Esophagus muscularis mucosa (tissue), 4 donors: Measurements from ENCODE around the gene ESRRG. TPM values are rescaled to one million over a fixed set of nuclear protein-coding genes. Genes with fewer than 3 reads are reported as not detected.

Experiments
- DNase-seq: peaks from one replicate; pipeline ENCODE4 v3.0.0-alpha.2; 2017; ENCODE audit errors: extremely low spot score
- H3K27ac ChIP-seq, 4 donors: fragments of 200-600 bp; sonication (generic); replicated peaks in 1 of 4; 1 replicate in 3 of 4; 2 replicates in 1 of 4; pipeline ENCODE4 v1.5.1; 2016 to 2019; ENCODE audit warnings: mild to moderate bottlenecking in 1 of 4
- H3K27me3 ChIP-seq, 4 donors: fragments of 200-600 bp; sonication (generic); one replicate each; pipeline versions ENCODE4 v1.5.1 to v1.6.0; 2016 to 2019
- H3K36me3 ChIP-seq, 4 donors: fragments of 200-600 bp; sonication (generic); one replicate each; pipeline ENCODE4 v1.5.1; 2016 to 2019
- H3K4me1 ChIP-seq, 4 donors: fragments of 200-600 bp; sonication (generic); one replicate each; pipeline ENCODE4 v1.5.1; 2016 to 2019
- H3K4me3 ChIP-seq, 4 donors: fragments of 200-600 bp; sonication (generic); 1 replicate in 2 of 4; 2 replicates in 2 of 4; pipeline ENCODE4 v1.5.1; 2016 to 2019; ENCODE audit warnings: mild to moderate bottlenecking in 4 of 4, moderate library complexity in 1 of 4
- H3K9me3 ChIP-seq, 4 donors: fragments of 200-600 bp; sonication (generic); 1 replicate in 3 of 4; 2 replicates in 1 of 4; pipeline ENCODE4 v1.5.1; 2016 to 2019
- EP300 ChIP-seq: sonication (generic); formaldehyde crosslinking; IDR thresholded peaks from one replicate; pipeline ENCODE4 v1.6.1; 2017; ENCODE audit warnings: antibody characterized with exemption
- POLR2A ChIP-seq: fragments of 450-650 bp; IDR thresholded peaks from one replicate; pipeline ENCODE4 v1.6.1; 2017; ENCODE audit warnings: antibody characterized with exemption, moderate library complexity, mild to moderate bottlenecking, low read depth
- POLR2AphosphoS5 ChIP-seq, 2 donors: sonication (generic); formaldehyde crosslinking; IDR thresholded peaks; one replicate each; pipeline ENCODE4 v1.6.1; 2017; ENCODE audit warnings: antibody characterized with exemption in 2 of 2
- WGBS: methylation state at CpG from one replicate; pipeline ENCODE4 v1.1.5; 2018; 5-methylcytosine and 5-hydroxymethylcytosine counted together
- intact Hi-C: fragments of 100-400 bp; cut with DNase I; formaldehyde crosslinking; loops from one replicate; pipeline ENCODE4 v1.15.1; 2023
- total RNA-seq, 4 donors: library from RNA; depleted of rRNA; stranded (reverse); fragments of >200 nt; gene quantifications; one replicate each; pipeline versions ENCODE4 v1.1.0 to v1.2.1, GENCODE V29; 2016
- TF ChIP-seq, protein P1 (sequence below), 3 experiments: fragments of 200-600 bp in 2 of 3; fragments of 450-650 bp in 1 of 3; sonication (generic) in 2 of 3; IDR thresholded peaks; one replicate each; pipeline ENCODE4 v1.5.1; 2017 to 2019; ENCODE audit warnings: antibody characterized with exemption in 3 of 3, mild to moderate bottlenecking in 2 of 3, moderate library complexity in 1 of 3

Gene ESRRG
- total RNA-seq, 4 donors from 2014 or later, result 3.4 to 7.8 (median 5.7) TPM

DNA sequence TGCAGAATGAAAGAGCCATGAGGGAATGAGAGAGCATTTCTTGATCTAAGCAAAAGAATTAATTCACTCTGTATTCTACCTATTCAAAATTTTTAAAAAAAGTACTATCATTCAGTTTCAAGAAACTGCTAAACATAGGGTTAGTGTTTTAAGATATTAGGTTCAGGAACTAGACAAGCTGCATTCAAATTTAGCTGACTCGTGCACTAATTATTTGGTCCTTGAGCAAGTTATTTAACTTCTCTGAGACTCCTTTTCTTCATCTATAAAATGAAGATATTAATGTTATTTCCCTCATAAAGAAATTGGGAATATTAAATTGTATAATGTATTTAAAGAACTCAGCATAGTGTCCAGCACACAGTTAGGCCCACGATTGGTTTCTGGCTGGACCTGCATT is 225.0 kb downstream of the ESRRG start:
- Histone ChIP-seq H3K9me3 (peaks cover 0 to 10% (median 0%) of the 10 kb centered on the region in 4 donors), H3K4me1 (no peaks in the 10 kb centered on the region), H3K27me3 (no peaks in the 10 kb centered on the region), H3K4me3 (no peak overlapping the region), H3K36me3 (no peaks in the 10 kb centered on the region), H3K27ac (no peak overlapping the region)
- DNase-seq, result no peak
- intact Hi-C loops, result no loop called here
- TF ChIP-seq POLR2AphosphoS5 (IDR thresholded peaks at IDR 0.05), result no peak
- TF ChIP-seq POLR2A, result no peak
- no peak for TF ChIP-seq EP300
- TF ChIP-seq, protein P1, sequence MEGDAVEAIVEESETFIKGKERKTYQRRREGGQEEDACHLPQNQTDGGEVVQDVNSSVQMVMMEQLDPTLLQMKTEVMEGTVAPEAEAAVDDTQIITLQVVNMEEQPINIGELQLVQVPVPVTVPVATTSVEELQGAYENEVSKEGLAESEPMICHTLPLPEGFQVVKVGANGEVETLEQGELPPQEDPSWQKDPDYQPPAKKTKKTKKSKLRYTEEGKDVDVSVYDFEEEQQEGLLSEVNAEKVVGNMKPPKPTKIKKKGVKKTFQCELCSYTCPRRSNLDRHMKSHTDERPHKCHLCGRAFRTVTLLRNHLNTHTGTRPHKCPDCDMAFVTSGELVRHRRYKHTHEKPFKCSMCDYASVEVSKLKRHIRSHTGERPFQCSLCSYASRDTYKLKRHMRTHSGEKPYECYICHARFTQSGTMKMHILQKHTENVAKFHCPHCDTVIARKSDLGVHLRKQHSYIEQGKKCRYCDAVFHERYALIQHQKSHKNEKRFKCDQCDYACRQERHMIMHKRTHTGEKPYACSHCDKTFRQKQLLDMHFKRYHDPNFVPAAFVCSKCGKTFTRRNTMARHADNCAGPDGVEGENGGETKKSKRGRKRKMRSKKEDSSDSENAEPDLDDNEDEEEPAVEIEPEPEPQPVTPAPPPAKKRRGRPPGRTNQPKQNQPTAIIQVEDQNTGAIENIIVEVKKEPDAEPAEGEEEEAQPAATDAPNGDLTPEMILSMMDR (IDR thresholded peaks at IDR 0.05), result no peak
- WGBS, result 90% methylated on average over 2 of the region's 2 CpGs

DNA sequence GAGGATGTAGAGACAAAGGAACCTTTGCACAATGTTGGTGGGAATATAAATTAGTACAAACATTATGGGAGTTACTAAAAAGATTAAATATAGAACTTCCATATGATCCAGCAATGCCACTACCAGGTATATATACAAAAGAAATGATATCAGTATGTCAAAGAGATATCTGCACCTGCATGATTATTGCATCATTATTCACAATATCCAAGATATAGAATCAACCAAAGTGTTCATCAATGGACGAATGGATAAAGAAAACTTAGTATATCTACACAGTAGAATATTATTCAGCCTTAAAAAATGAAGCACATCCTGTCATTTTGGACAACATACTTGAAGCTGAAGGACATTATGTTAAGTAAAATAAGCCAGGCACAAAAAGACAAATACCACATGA is 238.2 kb downstream of the ESRRG start:
- Histone ChIP-seq H3K36me3 (no peaks in the 10 kb centered on the region), H3K4me1 (no peaks in the 10 kb centered on the region), H3K9me3 (no peaks in the 10 kb centered on the region), H3K4me3 (no peak overlapping the region), H3K27ac (no peak overlapping the region), H3K27me3 (no peaks in the 10 kb centered on the region)
- TF ChIP-seq, protein P1 (IDR thresholded peaks at IDR 0.05), result no peak
- TF ChIP-seq EP300 (no peak), POLR2A (no peak), POLR2AphosphoS5 (IDR thresholded peaks at IDR 0.05) (no peak)
- no peak for DNase-seq
- intact Hi-C loops, result no loop called here
- WGBS, result 84% methylated on average over 1 of the region's 1 CpG

GRCh38 chr1:216483672-216484401 is 239.4 kb downstream of the ESRRG start:
- no peaks in the 10 kb centered on the region for H3K9me3 ChIP-seq
- no peak for DNase-seq
- H3K27ac ChIP-seq, result no peak overlapping the region
- no peaks in the 10 kb centered on the region for H3K4me1 ChIP-seq
- H3K27me3 ChIP-seq, result no peaks in the 10 kb centered on the region
- no peaks in the 10 kb centered on the region for H3K36me3 ChIP-seq
- TF ChIP-seq POLR2A (no peak), POLR2AphosphoS5 (IDR thresholded peaks at IDR 0.05) (no peak), EP300 (no peak)
- TF ChIP-seq, protein P1 (IDR thresholded peaks at IDR 0.05), result no peak
- intact Hi-C loops, result no loop called here
- 100% methylated on average over 1 of the region's 1 CpG for WGBS
- H3K4me3 ChIP-seq, result no peak overlapping the region

DNA sequence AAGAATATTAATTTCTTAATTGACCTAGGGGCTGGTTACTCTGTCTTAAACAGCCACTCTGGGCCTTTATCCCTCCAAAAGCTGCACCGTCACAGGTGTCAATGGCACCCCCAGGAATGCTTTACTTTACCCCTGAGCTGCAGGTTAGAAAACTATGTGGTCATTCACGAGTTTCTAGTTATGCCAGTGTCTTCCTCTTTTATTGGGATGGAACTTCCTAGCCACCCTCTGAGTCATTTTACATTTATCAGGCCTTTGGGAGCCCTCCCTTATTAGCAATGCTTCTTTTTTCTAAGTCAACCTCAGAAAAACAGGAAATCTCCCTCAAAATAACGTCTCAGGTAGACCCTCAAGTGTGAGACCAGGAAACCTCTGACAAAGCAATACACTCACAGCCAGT is 240.6 kb downstream of the ESRRG start:
- DNase-seq, result no peak
- WGBS, result 63% methylated on average over 3 of the region's 3 CpGs
- no peak overlapping the region for H3K4me3 ChIP-seq
- TF ChIP-seq POLR2A (no peak), EP300 (no peak), POLR2AphosphoS5 (IDR thresholded peaks at IDR 0.05) (no peak)
- TF ChIP-seq, protein P1 (IDR thresholded peaks at IDR 0.05), result no peak
- H3K9me3 ChIP-seq, result no peaks in the 10 kb centered on the region
- H3K4me1 ChIP-seq, result no peaks in the 10 kb centered on the region
- intact Hi-C loops, result no loop called here
- no peak overlapping the region for H3K27ac ChIP-seq
- no peaks in the 10 kb centered on the region for H3K36me3 ChIP-seq
- no peaks in the 10 kb centered on the region for H3K27me3 ChIP-seq

GRCh38 chr1:216478238-216478637 is 245.0 kb downstream of the ESRRG start:
- H3K27me3 ChIP-seq, result no peaks in the 10 kb centered on the region
- H3K4me3 ChIP-seq, result no peak overlapping the region
- DNase-seq, result no peak
- no peak overlapping the region for H3K27ac ChIP-seq
- H3K4me1 ChIP-seq, result no peaks in the 10 kb centered on the region
- no peaks in the 10 kb centered on the region for H3K9me3 ChIP-seq
- 93% methylated on average over 7 of the region's 8 CpGs for WGBS
- intact Hi-C loops, result no loop called here
- TF ChIP-seq, protein P1 (IDR thresholded peaks at IDR 0.05), result no peak
- TF ChIP-seq POLR2A (no peak), EP300 (no peak), POLR2AphosphoS5 (IDR thresholded peaks at IDR 0.05) (no peak)
- H3K36me3 ChIP-seq, result no peaks in the 10 kb centered on the region
